Urinary bladder (tissue), 4 donors: ENCODE data around the gene HS3ST2. TPM values are rescaled to one million over a fixed set of nuclear protein-coding genes. Genes with fewer than 3 reads are reported as not detected.
A peak's percentile ranks its signal among the peaks of the same experiment; 100 is the strongest.

Source experiments
- DNase-seq: peaks from one replicate; pipeline ENCODE4 v3.0.0-alpha.2; 2015; ENCODE audit errors: extremely low spot score
- H3K27ac ChIP-seq: one replicate; pipeline ENCODE4 v1.5.1; 2013; ENCODE audit warnings: low read depth, mild to moderate bottlenecking, moderate library complexity
- H3K36me3 ChIP-seq: one replicate; pipeline ENCODE4 v1.6.1; 2013; ENCODE audit warnings: mild to moderate bottlenecking, moderate library complexity; ENCODE audit not compliant: insufficient read depth
- H3K4me1 ChIP-seq: one replicate; pipeline ENCODE4 v1.6.1; 2013; ENCODE audit warnings: mild to moderate bottlenecking, moderate library complexity; ENCODE audit not compliant: insufficient read depth
- H3K4me3 ChIP-seq: one replicate; pipeline ENCODE4 v1.5.1; 2013; ENCODE audit warnings: low read depth, low read length
- WGBS: extraction: QIAGEN DNeasy Blood & Tissue Kit; methylation state at CpG from one replicate; pipeline ENCODE4 v1.1.7; 2013; 5-methylcytosine and 5-hydroxymethylcytosine counted together
- polyA plus RNA-seq: library from polyadenylated mRNA; stranded (reverse); fragments of 200-250 nt; gene quantifications from one replicate; pipeline ENCODE4 v1.2.3, GENCODE V29; 2013
- total RNA-seq: library from RNA; depleted of rRNA; stranded (reverse); fragments of >200 nt; gene quantifications from one replicate; pipeline ENCODE4 v1.2.3, GENCODE V29; 2014
- donor health status: healthy with polysubstance abuse.
- donor health status: healthy.

The HS3ST2 gene
- total RNA-seq (0.16 TPM), polyA plus RNA-seq (0.81 TPM)

GRCh38 chr16:22813948-22814710, at the start of gene HS3ST2:
HS3ST2 (plus strand) TSS chr16:22814162; CDS start chr16:22814611, 449 bp downstream.
- DNase-seq: no peak
- no peaks in the 10 kb centered on the region for H3K4me1 ChIP-seq
- 1% methylated on average over 90 of the region's 90 CpGs for WGBS
- no peak within 1 kb of the TSS for H3K27ac ChIP-seq
- H3K4me3 ChIP-seq: peak within 1 kb of the TSS; percentile 33
- no peaks in the 10 kb centered on the region for H3K36me3 ChIP-seq

- Histone ChIP-seq H3K4me1 (peaks cover 3% of the 10 kb centered on the region), H3K27ac (peak overlapping the region; percentile 2), H3K4me3 (no peak overlapping the region), H3K36me3 (no peaks in the 10 kb centered on the region)
- 25% methylated on average over 9 of the region's 9 CpGs for WGBS
- no peak for DNase-seq
These were observed 49.2 kb upstream of the HS3ST2 start for GRCh38 chr16:22764662-22765327.

- Histone ChIP-seq H3K4me3 (no peak overlapping the region), H3K4me1 (peaks cover 3% of the 10 kb centered on the region), H3K36me3 (no peaks in the 10 kb centered on the region), H3K27ac (no peak overlapping the region)
- DNase-seq: no peak
These were observed 48.5 kb upstream of the HS3ST2 start for GRCh38 chr16:22765479-22765878.

GRCh38 chr16:22770866-22771265, 43.1 kb upstream of the HS3ST2 start:
- 60% methylated on average over 2 of the region's 2 CpGs for WGBS
- no peak for DNase-seq
- H3K27ac ChIP-seq: no peak overlapping the region
- H3K36me3 ChIP-seq: no peaks in the 10 kb centered on the region
- H3K4me3 ChIP-seq: no peak overlapping the region
- no peaks in the 10 kb centered on the region for H3K4me1 ChIP-seq

DNA sequence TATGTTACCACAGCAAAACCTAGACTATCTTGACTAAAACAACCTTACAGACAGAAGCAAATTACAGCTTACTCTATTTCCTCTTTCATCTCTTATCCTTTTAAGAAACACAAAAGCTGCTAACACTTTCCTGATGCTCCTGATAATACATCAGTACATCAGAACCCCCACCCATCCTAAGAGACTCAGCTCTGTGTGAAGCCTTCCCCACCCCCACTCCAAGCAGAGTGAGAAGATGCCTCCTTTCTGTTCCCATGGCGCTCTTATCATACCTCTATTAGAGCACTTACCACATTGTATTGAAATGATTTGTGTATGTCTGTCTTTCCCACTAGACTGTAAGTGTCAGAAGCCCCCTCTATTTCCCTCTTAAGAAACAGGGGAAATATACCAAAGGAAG, 42.4 kb upstream of the HS3ST2 start:
- no peak for DNase-seq
- no peak overlapping the region for H3K27ac ChIP-seq
- H3K4me1 ChIP-seq: no peaks in the 10 kb centered on the region
- no peak overlapping the region for H3K4me3 ChIP-seq
- 81% methylated on average over 1 of the region's 1 CpG for WGBS
- no peaks in the 10 kb centered on the region for H3K36me3 ChIP-seq

DNA sequence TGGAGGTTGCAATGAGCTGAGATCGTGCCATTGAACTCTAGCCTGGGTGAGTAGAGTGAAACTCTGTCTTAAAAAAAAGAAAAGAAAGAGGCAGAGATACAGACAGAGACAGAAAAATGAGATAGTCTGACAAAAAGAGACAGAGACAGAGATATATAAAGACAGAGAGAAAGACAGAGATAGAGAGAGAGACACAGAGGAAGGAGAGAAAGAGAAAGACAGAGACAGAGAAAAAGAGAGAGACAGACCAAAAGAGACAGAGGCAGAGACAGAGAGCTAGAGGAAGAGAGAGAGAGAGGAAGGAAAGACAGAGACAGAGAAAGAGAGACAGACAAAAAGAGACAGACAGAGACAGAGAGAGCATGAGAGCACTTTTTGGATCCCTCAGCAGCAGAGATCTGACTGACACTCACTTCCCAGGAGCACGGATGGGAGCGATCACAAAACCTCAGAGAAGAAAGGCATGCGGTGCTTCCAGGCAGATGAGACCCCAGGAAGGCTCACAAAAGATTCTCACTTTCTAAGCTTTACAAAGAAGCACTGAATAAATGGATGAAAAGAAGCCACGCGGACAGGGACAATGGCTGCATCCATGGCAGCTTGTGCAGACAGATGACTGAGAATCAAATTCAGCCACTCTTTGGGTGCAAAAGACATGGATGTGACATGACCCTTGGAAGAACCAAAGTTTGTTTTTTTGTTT, 38.6 kb upstream of the HS3ST2 start:
- 52% methylated on average over 6 of the region's 6 CpGs for WGBS
- DNase-seq: no peak
- H3K36me3 ChIP-seq: no peaks in the 10 kb centered on the region
- H3K27ac ChIP-seq: no peak overlapping the region
- H3K4me3 ChIP-seq: no peak overlapping the region
- no peaks in the 10 kb centered on the region for H3K4me1 ChIP-seq

DNA sequence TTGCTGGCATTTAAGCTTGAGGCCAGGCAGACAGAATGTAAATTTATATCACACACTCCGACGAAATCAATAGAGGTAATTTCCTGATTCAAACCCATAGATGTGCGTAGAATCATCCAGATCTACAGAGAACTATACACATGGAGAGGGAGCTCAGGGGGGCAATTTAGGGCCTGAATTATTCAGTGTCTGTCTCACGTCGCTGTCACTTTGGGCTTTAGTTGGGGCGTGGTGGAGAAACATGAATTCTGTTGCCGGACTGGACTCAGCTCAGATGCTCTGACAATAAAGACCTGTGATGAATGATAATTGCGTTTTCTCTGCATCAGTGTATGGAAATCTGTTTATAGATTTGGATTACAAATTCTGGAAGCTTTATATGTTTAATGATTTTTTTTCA, 32.5 kb upstream of the HS3ST2 start:
- H3K4me3 ChIP-seq: no peak overlapping the region
- H3K36me3 ChIP-seq: no peaks in the 10 kb centered on the region
- no peak overlapping the region for H3K27ac ChIP-seq
- WGBS: 56% methylated on average over 8 of the region's 8 CpGs
- no peaks in the 10 kb centered on the region for H3K4me1 ChIP-seq
- DNase-seq: no peak

DNA sequence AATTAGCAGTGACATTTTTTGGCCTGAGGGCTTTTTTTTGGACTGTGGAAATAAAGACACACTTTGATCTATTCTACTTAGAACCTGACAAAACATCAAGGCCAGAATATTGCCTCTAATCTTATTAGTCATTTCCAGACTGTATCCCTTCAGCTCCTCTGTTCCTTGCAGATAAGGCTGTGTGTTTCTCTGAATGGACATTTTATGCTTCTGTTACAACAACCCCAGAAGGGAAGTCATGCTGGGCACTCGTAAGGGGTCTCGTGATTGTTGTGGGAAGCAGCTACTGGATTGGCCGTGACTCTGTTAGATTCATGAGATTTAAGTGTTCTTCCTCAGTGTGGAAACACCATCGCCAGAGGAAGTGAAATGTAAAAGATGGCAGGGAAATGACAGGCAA, 31.6 kb upstream of the HS3ST2 start:
- Histone ChIP-seq H3K4me3 (no peak overlapping the region), H3K4me1 (no peaks in the 10 kb centered on the region), H3K36me3 (no peaks in the 10 kb centered on the region), H3K27ac (no peak overlapping the region)
- no peak for DNase-seq
- 20% methylated on average over 4 of the region's 4 CpGs for WGBS

- no peak overlapping the region for H3K27ac ChIP-seq
- H3K4me3 ChIP-seq: no peak overlapping the region
- no peak for DNase-seq
- 73% methylated on average over 6 of the region's 6 CpGs for WGBS
- no peaks in the 10 kb centered on the region for H3K36me3 ChIP-seq
- H3K4me1 ChIP-seq: no peaks in the 10 kb centered on the region
These were observed 29.2 kb upstream of the HS3ST2 start for GRCh38 chr16:22784690-22785214.

- Histone ChIP-seq H3K36me3 (no peaks in the 10 kb centered on the region), H3K4me1 (no peaks in the 10 kb centered on the region), H3K4me3 (no peak overlapping the region), H3K27ac (no peak overlapping the region)
- DNase-seq: no peak
- 72% methylated on average over 5 of the region's 5 CpGs for WGBS
These were observed 28.4 kb upstream of the HS3ST2 start for GRCh38 chr16:22785552-22785951.

DNA sequence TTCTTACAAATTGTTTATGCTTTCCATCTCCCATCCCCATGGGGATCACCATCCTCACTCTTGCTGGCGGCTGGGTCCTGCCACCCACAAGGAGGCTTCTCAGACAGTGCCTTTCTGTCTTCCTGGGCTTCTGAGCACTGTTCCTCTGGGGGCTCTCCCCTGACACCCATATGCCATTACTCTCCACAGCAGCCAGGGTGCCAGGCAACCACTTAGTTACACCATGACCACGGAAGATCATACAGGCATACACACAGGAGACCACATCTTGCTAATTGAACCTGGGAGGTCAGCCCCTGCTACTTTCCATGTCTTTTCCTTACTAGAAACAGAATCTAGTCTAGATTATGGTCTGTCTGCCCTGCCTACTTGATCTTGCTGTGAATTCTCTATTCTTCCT, 27.7 kb upstream of the HS3ST2 start:
- no peak for DNase-seq
- Histone ChIP-seq H3K36me3 (no peaks in the 10 kb centered on the region), H3K4me1 (no peaks in the 10 kb centered on the region), H3K27ac (no peak overlapping the region), H3K4me3 (no peak overlapping the region)
- WGBS: 93% methylated on average over 2 of the region's 2 CpGs

DNA sequence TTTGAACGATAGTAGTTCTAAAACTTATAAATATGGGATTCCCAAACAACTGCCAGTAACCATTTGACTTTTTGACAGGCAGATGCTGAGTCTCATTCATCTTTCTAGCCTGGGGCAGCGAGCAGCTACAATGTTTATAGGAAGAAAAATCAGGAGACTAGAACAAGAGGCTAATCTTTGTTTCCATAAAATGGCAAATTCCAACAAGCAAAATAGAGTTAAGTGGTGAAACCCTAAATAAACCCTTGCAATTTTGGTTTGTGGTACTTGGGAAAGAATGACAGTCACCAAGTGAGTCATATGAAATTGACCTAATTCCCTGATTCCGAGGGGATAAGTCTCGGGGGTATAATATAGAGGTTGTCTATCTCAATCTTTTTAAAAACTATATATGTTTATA, 27.3 kb upstream of the HS3ST2 start:
- WGBS: 74% methylated on average over 4 of the region's 4 CpGs
- H3K36me3 ChIP-seq: no peaks in the 10 kb centered on the region
- DNase-seq: no peak
- H3K4me1 ChIP-seq: no peaks in the 10 kb centered on the region
- no peak overlapping the region for H3K4me3 ChIP-seq
- no peak overlapping the region for H3K27ac ChIP-seq

- Histone ChIP-seq H3K36me3 (no peaks in the 10 kb centered on the region), H3K4me1 (no peaks in the 10 kb centered on the region), H3K27ac (no peak overlapping the region), H3K4me3 (no peak overlapping the region)
- DNase-seq: no peak
- 49% methylated on average over 10 of the region's 10 CpGs for WGBS
These were observed 26.3 kb upstream of the HS3ST2 start for GRCh38 chr16:22787466-22788192.
